GM10266 (cell line): ENCODE measurements around the gene SERPINH1.
A peak's percentile ranks its signal among the peaks of the same experiment; 100 is the strongest.

Experiments
- DNase-seq: peaks from one replicate; pipeline ENCODE4 v3.0.0; 2012; ENCODE audit errors: extremely low spot score
- CTCF ChIP-seq: IDR thresholded peaks from 2 replicates; pipeline ENCODE4 v1.5.1; 2012; ENCODE audit warnings: mild to moderate bottlenecking, low read depth; ENCODE audit not compliant: control insufficient read depth, insufficient read depth; ENCODE audit errors: missing control alignments

Gene SERPINH1

DNA sequence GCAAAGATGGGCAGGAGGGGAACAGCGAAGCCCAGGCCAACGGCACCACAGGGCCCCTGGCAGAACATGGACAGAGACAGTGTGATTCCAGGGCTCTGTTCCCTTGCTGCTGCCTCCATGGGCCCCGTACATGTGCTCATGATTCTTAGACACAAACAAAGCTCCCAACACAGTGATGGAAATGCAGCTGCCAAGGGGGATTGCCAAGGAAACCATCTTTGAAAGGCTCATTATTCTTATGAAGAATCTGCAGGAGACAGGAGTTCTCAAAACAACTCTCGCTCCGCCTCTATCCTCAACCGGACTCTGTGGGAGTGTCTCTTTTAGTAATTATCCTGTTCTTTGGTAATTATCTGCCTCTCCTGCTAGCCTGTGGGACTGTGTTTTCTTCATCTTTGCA is 32.2 kb downstream of the SERPINH1 start:
- no peak for DNase-seq
- no peak for TF ChIP-seq CTCF

GRCh38 chr11:75595429-75595828 is 33.4 kb downstream of the SERPINH1 start:
- TF ChIP-seq CTCF, result no peak

GRCh38 chr11:75596914-75597313 is 34.9 kb downstream of the SERPINH1 start:
- no peak for TF ChIP-seq CTCF
- DNase-seq, result no peak

More at GRCh38 chr11:75595429-75595828, 33.4 kb downstream of the SERPINH1 start:
- DNase-seq, result no peak

- peak; percentile 56 for DNase-seq
- peak; percentile 64 for TF ChIP-seq CTCF
These were observed 35.6 kb downstream of the SERPINH1 start for GRCh38 chr11:75597636-75598035.

DNA sequence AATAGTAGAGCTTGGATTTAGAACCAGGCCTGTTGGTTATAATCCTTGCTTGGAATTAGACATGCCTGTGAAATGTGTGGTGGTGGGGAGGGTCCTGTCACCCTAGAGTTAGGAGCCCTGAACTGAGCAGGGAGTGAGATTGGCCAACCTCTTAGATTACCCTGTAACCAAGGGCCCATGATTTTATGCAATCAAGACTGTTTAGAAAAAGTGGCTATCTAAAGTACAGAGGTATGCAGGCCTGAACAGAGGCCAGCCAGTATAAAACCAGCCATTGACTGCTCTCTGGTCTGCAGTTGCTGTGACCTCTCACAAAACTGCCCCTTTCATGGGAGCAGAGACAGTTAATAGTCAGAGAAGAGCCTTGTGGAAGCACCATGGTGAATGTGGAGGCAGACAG is 36.2 kb downstream of the SERPINH1 start:
- no peak for DNase-seq
- TF ChIP-seq CTCF, result no peak

DNA sequence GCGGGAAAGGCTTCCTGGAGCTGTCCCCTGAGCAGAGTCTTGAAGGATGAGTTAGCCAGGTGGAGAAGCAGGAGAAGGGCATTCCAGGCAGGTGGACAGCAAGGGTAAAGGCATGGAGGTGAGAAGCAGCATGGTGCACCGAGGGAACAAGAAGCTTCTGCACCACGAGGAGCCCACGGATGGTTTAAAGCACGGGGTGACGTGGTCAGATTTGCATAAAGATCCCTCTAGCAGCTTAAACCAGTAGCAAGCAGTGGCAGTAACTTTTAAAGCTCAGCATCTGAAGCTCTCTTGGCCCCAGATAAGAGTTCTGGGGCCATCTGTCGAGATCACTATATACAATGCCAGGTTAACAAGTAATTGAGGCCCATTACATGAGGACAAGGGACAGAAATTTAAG is 36.8 kb downstream of the SERPINH1 start:
- TF ChIP-seq CTCF, result no peak
- no peak for DNase-seq

GRCh38 chr11:75600356-75600755 is 38.3 kb downstream of the SERPINH1 start:
- TF ChIP-seq CTCF, result no peak
- DNase-seq, result no peak
